UCSD-AML1 (cell line): ENCODE results near the gene MADCAM1.
"Not testable (repeated sequence)": the region's sequence is repeated elsewhere in the genome, so short reads cannot be mapped to it uniquely, and the experiment has no call there.

Experiments
- DNase-seq: peaks from one replicate; lab custom pipeline; 2025; ENCODE audit not compliant: unreplicated experiment; lab: John Stamatoyannopoulos, UW

Gene MADCAM1

DNA sequence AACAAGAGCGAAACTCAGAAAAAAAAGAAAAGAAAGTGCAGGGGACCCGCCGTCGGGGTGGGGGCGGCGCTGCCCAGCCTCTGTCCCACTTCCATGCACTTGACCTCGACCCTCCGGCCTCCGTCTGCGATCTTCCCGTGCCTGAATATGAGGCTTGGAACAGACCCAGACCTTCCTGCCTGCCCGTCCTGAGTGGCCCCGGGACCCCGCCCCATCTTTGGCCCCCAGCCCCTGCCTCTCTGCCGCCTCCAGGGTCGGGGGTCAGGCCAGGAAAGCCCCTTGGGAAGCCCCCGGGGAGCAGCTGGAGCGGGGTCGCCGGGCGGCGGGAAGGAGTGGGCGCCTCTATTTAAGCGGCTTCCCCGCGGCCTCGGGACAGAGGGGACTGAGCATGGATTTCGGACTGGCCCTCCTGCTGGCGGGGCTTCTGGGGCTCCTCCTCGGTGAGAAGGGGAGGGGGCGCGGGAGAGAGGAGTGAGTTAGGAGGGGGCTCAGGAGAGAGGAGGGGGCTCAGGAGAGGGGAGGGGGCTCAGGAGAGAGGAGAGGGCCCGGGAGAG is at the start of gene MADCAM1:
MADCAM1 (plus strand) TSS at position 375 of the 554 bp plus-strand sequence; CDS start at position 389, 14 bp downstream.
- DNase-seq: no peak

DNA sequence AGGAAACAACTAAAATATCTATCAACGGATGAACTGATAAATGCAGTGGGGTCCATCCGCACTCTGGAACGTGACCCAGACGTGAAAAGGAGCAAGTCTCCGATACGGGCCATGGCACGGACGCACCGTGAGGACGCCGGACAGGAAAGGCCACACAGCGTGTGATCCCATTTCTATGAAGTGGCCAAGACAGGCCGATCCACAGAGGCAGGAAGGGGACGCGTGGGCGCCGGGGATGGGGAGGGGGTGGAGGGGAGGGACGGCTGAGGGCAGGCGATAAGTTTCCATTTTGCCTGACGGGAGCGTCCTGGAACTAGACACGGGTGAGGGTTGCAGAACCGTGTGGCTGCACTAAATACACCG is 49.2 kb upstream of the MADCAM1 start:
- no peak for DNase-seq

DNA sequence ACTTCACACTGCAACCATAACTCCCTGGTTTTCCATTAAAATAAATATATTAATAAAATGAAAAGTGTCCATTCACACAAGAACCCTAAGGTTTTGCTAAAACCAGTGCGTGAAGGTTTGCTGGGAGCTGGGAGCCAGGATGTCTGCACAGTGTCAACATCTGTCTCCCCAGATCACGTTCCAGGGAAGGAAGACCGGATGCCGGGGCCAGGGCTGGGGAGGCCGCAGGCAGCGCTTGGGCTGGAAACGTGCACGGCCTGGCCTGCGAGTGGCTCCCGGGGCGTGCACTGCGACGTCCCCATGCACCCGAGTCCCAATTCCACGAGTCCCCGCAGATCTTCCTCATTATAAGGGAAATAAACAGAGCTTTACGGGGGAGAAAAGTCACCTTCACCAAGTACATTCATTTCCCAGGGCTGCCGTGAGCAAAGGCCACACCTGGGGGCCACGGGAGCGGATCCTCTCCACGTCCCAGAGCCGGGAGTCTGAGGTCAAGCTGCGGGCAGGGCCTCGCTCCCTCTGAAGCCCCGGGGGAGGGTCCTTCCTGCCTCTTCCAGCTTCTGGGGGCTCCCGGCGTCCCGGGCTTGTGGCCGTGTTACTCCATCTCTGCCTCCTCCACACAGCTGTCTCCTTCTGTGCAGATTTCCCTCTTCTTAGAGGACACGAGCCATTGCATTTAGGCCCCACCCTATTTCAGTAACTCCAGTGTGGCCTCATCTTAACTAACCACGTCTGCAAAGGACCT is 48.3 kb upstream of the MADCAM1 start:
- no peak for DNase-seq

DNA sequence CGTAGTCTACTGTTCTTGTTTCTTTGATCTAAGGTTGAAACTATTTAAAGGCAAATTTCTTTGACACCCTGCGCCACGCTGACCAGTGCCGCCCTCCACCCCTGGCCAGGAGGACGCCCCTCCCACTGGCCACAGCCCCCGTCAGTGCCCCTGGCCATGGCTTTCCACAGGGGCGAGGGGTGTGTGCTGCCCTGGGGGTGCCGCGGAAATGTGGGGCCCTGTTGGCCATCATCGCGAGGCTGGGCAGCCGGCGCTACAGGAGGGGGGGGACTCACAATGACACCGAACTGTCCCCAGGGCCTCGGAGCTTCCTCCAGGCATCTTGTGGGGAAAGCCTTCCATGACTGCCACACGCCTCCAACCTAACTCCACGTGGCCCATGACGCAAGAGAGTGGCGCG is 46.4 kb upstream of the MADCAM1 start:
- no peak for DNase-seq

DNA sequence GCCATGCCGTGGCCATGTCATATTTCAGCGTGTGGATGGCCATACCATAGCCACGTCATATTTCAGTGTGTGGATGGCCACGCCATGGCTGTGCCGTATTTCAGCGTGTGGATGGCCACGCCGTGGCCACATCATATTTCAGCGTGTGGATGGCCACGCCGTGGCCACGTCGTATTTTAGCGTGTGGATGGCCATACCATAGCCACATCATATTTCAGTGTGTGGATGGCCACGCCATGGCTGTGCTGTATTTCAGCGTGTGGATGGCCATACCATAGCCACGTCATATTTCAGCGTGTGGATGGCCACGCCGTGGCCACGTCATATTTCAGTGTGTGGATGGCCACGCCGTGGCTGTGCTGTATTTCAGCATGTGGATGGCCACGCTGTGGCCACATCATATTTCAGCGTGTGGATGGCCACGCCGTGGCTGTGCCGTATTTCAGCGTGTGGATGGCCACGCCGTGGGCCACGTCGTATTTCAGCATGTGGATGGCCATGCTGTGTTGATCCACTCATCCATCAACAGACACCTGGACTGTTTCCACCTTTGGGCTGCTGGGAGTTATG is 45.3 kb upstream of the MADCAM1 start:
- DNase-seq: not testable (repeated sequence)

DNA sequence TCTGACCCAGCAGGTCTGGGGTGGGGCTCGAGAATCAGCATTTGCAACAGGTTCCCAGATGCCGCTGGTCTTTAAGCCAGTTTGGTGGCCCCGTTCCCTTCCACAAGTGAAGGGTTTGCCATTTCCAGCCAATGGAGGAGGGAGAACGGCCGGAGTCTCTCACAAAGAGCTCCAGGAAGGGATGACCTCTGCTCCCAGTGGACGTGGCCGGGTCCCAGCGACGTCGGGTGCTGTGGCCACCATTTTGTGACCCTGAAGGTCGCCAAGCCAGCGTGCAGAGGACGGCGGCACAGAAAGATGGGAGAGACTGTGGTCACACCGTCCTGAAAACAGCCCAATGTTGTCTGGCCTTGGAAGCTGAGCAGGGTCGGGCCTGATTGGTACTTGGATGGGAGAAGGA is 43.5 kb upstream of the MADCAM1 start:
- DNase-seq: no peak

DNA sequence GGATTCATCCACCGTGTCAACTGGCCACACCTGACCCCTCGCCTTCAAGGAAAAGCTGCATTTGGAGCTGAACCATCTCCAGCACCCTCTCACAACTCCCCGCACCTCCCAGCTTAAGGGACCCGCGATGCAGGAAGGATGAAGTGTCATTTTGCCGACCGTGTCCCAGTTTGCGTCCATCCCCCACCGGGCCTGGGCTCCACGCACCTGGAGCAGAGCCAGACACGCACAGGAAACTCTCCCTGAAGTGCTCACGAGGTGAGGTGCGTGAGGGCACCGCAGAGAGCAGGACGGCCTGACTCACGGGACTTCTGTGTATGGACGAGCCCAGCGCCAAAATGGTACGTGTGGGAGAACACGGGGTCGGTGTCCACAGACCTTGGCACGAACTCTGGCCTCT is 42.7 kb upstream of the MADCAM1 start:
- no peak for DNase-seq

DNA sequence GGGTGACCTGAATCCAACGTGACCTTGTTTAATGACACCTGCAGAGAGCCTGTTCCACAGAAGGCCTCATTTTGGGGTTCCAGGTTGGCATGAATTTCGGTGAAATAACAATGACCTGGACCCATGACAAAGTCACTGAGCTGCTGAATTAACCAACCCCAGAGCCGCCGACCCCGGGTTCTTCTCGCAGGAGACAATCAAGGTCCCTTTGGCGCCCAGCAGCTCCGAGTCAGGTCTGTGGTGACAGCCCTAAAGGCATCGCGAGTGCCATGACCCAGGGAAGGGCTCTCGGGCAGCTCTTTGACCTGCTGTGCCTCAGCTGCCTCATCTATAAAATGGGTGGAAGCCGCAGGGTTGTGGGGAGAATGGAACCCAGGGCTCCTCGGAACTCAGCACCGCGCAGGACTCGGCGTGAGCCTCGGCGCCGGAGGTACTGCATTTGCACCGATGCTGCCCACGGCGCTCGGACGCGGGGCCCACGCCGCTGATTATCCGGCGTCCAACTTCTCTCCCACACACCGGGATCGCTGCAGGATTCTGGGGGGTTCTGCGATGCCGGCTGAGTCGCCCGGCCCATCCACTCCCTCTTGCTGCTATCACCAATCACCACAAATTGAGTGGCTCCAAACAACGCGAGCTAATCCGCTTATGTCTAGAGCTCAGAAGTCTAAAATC is 41.1 kb upstream of the MADCAM1 start:
- no peak for DNase-seq

DNA sequence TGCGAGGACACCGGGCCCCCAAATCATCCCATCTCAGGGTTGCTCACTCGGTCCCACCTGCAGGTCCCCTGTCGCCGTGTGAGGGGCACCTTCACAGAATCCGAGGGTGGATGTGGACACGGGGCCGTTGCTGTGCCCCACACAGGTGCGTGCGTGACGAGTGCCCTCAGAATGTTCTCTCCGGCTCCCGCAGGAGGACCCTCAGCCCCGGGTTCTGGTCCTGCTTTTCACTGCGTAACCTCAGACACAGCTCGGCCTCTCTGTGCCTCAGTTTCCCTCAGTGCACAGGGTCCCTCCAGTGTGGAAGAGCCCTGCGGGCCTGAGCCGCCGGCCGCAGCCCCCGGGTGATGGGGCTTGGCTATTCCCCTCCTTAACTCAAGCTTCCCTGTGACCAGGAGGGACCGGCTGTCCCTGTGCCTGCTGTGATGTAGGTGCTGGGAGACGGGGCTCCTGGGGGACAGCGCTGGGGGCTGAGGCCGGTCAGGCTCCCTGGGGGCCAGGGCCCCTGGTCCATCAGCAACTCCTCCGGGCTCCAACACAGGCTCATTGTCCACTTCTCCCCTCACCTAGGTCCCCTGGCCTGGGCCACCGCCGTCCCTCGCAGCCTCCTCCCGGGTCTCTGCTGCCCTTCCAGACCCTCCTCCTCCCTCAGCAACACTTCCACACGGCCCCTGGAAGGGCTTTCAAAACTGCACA is 40.3 kb upstream of the MADCAM1 start:
- no peak for DNase-seq

DNA sequence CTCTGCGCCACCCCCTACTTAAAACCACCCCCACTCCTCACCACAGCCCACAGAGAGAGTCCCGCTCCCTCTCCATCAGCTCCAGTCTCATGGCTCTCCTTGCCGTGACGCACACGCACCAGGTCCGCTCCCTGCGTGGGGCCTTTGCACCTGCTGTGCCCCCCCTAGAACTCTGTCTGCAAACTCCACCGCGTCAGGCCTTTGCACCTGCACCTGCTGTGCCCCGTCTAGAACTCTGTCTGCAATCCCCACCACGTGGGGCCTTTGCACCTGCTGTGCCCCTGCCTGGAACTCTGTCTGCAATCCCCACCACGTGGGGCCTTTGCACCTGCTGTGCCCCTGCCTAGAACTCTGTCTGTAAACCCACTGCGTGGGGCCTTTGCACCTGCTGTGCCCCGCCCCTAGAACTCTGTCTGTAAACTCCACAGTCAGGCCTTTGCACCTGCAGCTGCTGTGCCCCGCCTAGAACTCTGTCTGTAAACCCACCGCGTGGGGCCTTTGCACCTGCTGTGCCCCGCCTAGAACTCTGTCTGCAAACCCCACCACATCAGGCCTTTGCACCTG is 39.7 kb upstream of the MADCAM1 start:
- DNase-seq: no peak

DNA sequence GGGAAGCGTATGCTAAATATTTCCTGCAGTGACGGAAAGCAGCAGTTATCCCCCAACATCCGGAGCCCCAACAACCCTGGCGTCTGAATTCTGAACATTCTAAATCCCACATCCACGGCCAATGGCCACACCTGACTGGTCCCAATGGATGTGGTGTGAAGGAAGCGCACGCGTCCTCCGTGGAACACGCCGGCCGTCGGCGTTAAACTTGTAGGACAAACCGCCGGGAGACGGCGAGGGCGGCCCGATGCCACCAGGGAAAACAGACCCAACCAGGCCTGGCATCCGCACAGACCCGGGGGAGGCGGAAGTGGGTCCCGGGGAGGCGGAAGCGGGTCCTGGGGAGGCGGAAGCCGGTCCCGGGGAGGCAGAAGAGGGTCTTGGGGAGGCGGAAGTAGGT is 38.6 kb upstream of the MADCAM1 start:
- no peak for DNase-seq

DNA sequence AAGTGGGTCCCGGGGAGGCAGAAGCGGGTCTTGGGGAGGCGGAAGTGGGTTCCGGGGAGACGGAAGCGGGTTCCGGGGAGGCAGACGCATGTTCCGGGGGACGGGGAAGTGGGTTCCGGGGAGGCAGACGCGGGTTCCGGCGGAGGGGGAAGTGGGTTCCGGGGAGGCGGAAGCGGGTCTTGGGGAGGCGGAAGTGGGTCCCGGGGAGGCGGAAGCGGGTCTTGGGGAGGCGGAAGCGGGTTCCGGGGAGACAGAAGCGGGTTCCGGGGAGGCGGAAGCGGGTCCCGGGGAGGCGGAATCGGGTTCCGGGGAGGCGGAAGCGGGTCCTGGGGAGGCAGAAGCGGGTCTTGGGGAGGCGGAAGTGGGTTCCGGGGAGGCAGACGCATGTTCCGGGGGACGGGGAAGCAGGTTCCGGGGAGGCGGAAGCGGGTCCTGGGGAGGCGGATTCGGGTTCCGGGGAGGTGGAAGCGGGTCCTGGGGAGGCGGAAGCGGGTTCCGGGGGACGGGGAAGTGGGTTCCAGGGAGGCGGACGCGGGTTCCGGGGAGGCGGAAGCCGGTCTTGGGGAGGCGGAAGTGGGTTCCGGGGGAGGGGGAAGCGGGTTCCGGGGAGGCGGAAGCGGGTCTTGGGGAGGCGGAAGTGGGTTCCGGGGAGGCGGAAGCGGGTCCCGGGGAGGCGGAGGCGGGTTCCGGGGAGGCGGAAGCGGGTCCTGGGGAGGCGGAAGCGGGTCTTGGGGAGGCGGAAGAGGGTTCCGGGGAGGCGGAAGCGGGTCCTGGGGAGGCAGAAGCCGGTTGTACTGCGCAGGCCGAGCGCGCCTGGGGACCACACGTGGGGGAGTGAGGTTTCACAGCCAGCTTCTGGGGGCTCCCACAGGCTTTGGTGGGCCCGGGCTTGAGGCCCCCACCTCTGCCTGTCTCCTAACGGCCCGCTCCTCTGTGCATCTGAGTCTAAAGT is 37.9 kb upstream of the MADCAM1 start:
- no peak for DNase-seq

DNA sequence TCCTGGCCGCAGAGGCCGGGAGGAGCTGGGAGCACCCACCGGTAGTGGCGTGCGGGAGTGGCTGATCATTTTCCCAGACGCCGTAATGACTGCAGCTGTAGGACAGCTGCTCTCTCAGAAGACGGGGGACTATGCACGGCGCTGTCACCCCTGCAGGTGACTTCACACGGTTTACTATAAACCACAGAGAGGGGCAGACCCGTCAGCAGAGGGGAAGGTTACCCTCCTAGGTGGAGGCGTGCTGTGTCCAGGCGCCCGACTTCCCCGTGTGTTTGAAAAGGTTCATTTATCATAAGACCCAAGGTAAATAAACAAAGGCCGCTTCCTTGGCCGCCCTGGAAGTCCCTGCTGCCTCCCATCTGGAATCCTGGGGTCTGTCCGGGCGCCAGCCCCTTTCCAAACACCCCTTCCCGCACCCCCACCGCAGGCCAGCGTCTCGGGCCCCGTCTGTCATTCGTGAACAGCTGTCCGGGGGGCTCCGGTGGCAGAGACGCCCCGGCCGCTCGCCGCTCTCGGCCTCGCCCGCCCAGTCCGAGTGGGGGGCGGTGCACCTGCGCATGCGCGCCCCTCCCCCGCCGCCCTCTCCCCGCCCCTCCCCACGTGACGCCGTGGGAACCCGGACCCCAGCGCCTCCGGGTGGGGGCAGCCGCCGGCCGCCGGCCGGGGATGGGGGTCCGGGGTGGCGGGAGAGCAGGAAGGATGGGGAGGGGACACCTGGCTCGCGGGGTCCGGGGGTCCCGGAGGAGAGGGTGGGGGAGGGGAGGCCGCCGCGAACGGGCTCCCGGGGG is 36.4 kb upstream of the MADCAM1 start:
- no peak for DNase-seq

DNA sequence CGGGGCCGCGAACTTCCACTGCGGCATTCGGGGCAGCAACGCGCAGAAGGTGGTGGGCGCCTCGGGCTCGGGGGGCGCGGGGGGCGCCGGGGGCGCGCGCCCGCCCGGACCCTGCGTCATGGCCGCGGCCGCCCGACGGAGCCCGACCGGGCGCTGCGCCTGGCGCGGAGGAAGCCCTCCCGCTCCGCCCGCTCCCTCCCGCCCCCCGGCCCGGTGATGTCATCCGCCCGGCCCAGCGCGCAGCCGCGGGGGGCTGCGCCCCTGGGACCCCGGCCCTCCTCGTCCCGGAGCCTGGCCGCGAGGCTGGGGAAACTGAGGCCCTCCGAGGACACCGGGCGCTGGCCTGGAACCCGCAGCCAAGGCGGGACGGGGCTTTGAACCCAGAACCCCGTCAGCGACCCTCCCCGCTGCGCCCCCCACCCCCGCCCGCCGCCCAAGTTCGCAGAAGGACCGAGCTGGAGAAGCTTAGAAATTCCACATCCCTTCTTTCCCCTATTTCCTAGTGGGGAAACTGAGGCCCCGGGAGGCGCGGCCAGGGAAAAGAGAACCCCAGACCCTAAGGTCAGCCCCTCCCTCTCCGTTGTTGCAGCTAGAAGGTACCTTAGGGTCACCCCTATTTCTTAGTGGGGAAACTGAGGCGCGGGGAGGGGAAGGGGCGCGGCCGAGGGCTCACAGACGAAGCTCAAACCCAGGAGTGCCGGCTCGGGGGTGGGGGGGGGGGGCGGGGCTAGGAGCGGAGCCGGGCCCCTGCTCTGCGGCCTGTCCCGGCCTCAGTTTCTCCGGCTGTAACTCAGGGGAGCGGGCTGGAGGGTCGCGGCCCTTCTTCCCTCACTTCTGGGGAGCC is 35.2 kb upstream of the MADCAM1 start, which contains the start of gene SHC2:
SHC2 (minus strand) TSS at position 157 of the 844 bp plus-strand sequence; CDS start at position 120, 37 bp downstream.
- DNase-seq: no peak

DNA sequence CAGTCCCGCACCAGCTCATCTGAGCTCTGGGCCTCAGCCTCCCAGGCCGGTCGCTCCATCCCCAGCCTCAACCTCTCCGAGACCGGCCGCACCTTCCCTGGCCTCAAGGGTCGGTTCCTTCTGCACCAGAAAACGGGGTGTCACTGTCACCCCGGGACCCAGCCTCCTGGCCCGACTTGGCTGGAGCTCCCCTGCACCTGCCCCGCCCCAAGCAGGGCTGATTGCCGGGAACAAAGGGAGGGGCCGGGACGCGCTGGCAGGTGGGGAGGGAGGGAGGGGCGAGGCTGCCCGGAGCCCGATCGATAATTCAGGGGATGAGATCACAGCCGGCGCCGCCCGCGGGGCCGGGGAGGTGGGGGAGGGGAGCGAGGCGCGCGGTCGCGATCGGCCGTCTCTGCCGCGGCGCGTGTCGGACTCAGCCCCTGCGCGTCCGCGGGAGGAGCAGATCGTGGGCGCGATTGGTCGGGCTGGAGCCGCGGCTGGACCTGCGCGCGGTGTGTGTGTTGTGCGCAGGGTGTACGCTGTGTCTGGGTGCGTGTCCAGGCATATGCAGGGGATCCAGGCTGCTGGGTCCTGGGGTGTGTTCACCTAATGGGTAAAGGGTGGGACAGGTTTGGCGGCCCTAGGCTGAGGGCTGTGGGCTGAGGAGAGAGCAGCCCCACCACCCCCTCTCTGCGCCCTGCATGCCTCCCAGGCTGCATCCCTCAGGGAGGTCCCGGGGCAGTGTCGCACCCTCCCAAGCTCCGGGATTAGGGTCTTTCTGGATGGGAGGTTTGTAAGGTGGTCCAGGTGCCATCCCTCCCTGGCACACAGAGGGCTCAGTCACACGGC is 34.4 kb upstream of the MADCAM1 start:
- DNase-seq: no peak

DNA sequence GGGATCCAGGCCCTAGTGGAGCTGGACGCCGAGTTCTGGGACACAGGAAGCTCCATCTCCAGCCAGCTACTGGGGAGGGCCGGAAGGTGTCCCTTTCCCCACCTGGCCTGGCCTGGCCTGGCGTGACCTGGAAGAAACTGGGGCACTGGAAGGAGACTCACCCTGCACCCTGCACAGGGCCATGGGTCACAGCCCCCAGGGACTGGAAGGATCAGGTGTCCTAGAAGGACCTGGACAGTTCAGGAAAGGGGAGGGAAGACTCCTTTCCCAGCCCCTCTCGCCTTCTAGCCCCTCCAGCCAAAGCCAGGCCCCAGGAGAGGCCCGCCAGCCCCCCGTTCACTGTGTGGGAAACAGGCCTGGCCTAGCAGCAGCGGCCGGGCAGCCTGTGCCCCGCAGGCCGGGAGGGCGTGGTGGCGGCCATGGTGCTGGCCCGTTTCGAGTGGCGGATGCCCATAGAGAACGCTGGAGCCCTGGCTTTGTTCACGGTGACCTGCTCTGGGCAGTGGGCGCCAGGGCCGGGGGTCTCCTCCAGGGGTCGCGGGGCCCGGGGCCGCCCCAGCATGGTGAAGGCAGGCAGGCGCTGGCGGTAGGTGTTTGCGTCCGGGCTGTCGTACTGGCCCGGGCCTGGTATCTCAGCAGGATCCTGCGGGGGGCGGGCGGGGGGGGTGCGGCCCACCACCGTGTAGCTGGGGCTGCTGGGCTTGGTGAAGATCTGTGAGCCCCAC is 32.6 kb upstream of the MADCAM1 start:
- DNase-seq: no peak

DNA sequence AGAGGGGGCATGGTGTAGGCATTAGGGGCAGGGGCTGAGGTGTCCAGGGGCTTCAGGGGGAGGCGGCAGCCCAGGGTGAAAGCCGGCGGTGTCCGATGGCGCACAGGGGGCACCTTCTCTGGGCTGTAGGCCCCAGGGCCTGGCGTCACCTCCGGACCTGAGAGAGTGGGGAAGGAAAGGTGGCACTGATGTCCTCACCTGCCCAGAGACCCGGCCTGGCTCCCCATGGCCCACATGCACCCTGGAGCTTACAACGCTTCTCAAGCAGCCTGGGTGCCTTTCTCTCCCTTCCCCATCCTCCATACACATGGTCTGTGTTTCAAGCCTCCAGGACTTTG is 32.1 kb upstream of the MADCAM1 start:
- no peak for DNase-seq
